IMR-90 (cell line): ENCODE results near the gene PTPRS. TPM values are rescaled to one million over a fixed set of nuclear protein-coding genes. Genes with fewer than 3 reads are reported as not detected.
A peak's percentile ranks its signal among the peaks of the same experiment; 100 is the strongest.

ENCODE experiments used
- ATAC-seq: fragments of 200-7000 bp; cut with Tn5 transposase; 2 replicates; pipeline ENCODE4 v1.9.1; 2020; ENCODE audit warnings: low read depth, mild to moderate bottlenecking, moderate library complexity
- BruUV-seq: library from RNA; stranded (reverse); fragments of 400-500 nt; replicated peaks from 2 replicates; lab custom pipeline; 2021; lab: Mats Ljungman, UMichigan
- CTCF ChIA-PET: fragments of 300-600 bp; formaldehyde crosslinking; extraction: SDS; loops from one replicate; lab custom pipeline; 2021; ENCODE audit warnings: antibody characterized with exemption; lab: Yijun Ruan, JAX
- POLR2A ChIA-PET: fragments of 300-600 bp; sonication (Branson Sonifier 250); formaldehyde crosslinking; loops from one replicate; lab custom pipeline; 2022; ENCODE audit warnings: antibody characterized with exemption; ENCODE audit not compliant: unreplicated experiment; lab: Charles Lee
- DNase-seq: peaks from one replicate; pipeline ENCODE4 v3.0.0; 2013
- H2AFZ ChIP-seq: replicated peaks from 2 replicates; pipeline ENCODE3; 2013; ENCODE audit warnings: low read length, mild to moderate bottlenecking; ENCODE audit not compliant: poor library complexity
- H2AK5ac ChIP-seq: 2 replicates; pipeline ENCODE4 v1.6.1; 2013; ENCODE audit warnings: low read depth, low read length, inconsistent platforms
- H2AK9ac ChIP-seq: replicated peaks from 2 replicates; pipeline ENCODE3; 2013; ENCODE audit warnings: mild to moderate bottlenecking, low read depth, low read length, moderate library complexity; ENCODE audit not compliant: poor library complexity
- H2BK120ac ChIP-seq: 2 replicates; pipeline ENCODE4 v1.6.1; 2013; ENCODE audit warnings: low read depth, low read length, inconsistent platforms
- H2BK15ac ChIP-seq: 3 replicates; pipeline ENCODE4 v1.6.1; 2013; ENCODE audit warnings: low read depth, low read length, inconsistent platforms
- H2BK20ac ChIP-seq: 2 replicates; pipeline ENCODE4 v1.6.1; 2013; ENCODE audit warnings: low read depth, mild to moderate bottlenecking, inconsistent platforms, low read length, moderate library complexity
- H2BK5ac ChIP-seq: 2 replicates; pipeline ENCODE4 v1.6.1; 2013; ENCODE audit warnings: mild to moderate bottlenecking, low read depth, low read length, inconsistent platforms; ENCODE audit not compliant: poor library complexity, severe bottlenecking
- H3K14ac ChIP-seq: replicated peaks from 2 replicates; pipeline ENCODE4 v1.6.1; 2013; ENCODE audit warnings: low read depth, low read length, inconsistent platforms
- H3K18ac ChIP-seq: 2 replicates; pipeline ENCODE4 v1.6.1; 2013; ENCODE audit warnings: low read depth, low read length, control low read depth
- H3K23ac ChIP-seq: 2 replicates; pipeline ENCODE4 v1.6.1; 2013; ENCODE audit warnings: low read depth, low read length, inconsistent platforms
- H3K27ac ChIP-seq: 2 replicates; pipeline ENCODE4 v1.5.1; 2013; ENCODE audit warnings: mild to moderate bottlenecking, control low read depth, low read length; ENCODE audit not compliant: insufficient read depth
- H3K27me3 ChIP-seq: 2 replicates; pipeline ENCODE4 v1.6.1; 2013; ENCODE audit warnings: low read length; ENCODE audit not compliant: control insufficient read depth, insufficient read depth
- H3K36me3 ChIP-seq: 2 replicates; pipeline ENCODE4 v1.6.1; 2013; ENCODE audit warnings: low read length, mixed read lengths; ENCODE audit not compliant: control insufficient read depth, insufficient read depth
- H3K4ac ChIP-seq: 2 replicates; pipeline ENCODE4 v1.6.1; 2013; ENCODE audit warnings: low read depth, low read length, inconsistent platforms
- H3K4me1 ChIP-seq: 2 replicates; pipeline ENCODE4 v1.6.1; 2013; ENCODE audit warnings: low read length, mixed read lengths; ENCODE audit not compliant: control insufficient read depth, insufficient read depth
- H3K4me2 ChIP-seq: 2 replicates; pipeline ENCODE4 v1.6.1; 2013; ENCODE audit warnings: low read depth, mild to moderate bottlenecking, control low read depth, low read length, moderate library complexity
- H3K4me3 ChIP-seq: 2 replicates; pipeline ENCODE4 v1.5.1; 2013; ENCODE audit warnings: low read depth, mild to moderate bottlenecking, control low read depth, low read length, moderate library complexity; ENCODE audit not compliant: insufficient read depth
- H3K56ac ChIP-seq: 2 replicates; pipeline ENCODE4 v1.6.1; 2013; ENCODE audit warnings: low read length, inconsistent platforms; ENCODE audit not compliant: insufficient read depth; ENCODE audit errors: extremely low read depth
- H3K79me1 ChIP-seq, 2 experiments: 2 replicates each; pipeline ENCODE4 v1.6.1; 2013; ENCODE audit warnings: low read length in 2 of 2, inconsistent platforms in 1 of 2, low read depth in 1 of 2
- H3K9ac ChIP-seq: 2 replicates; pipeline ENCODE4 v1.6.1; 2013; ENCODE audit warnings: low read depth, low read length, control low read depth
- H3K9me1 ChIP-seq: 2 replicates; pipeline ENCODE4 v1.6.1; 2013; ENCODE audit warnings: low read length, inconsistent platforms; ENCODE audit not compliant: insufficient read depth
- H3K9me3 ChIP-seq: 2 replicates; pipeline ENCODE4 v1.6.1; 2013; ENCODE audit warnings: low read length; ENCODE audit not compliant: control insufficient read depth, insufficient read depth
- H4K20me1 ChIP-seq: 2 replicates; pipeline ENCODE4 v1.6.1; 2013; ENCODE audit warnings: low read length, inconsistent platforms; ENCODE audit not compliant: insufficient read depth
- H4K5ac ChIP-seq: 2 replicates; pipeline ENCODE4 v1.6.1; 2013; ENCODE audit warnings: mild to moderate bottlenecking, low read depth, low read length, control low read depth
- H4K8ac ChIP-seq, 2 experiments: 2 replicates each; pipeline ENCODE4 v1.6.1; 2013; ENCODE audit warnings: low read depth in 2 of 2, low read length in 2 of 2, control low read depth in 1 of 2, inconsistent platforms in 1 of 2
- H4K91ac ChIP-seq: 2 replicates; pipeline ENCODE4 v1.6.1; 2013; ENCODE audit warnings: low read depth, low read length, inconsistent platforms; ENCODE audit not compliant: insufficient read depth
- CEBPB ChIP-seq: IDR thresholded peaks from 2 replicates; pipeline ENCODE4 v1.6.1; 2012; ENCODE audit warnings: low read depth, low read length, improper control_type of control experiment
- MAZ ChIP-seq: IDR thresholded peaks from 2 replicates; pipeline ENCODE4 v1.6.1; 2012; ENCODE audit warnings: low read depth, mild to moderate bottlenecking, low read length, improper control_type of control experiment, moderate library complexity, borderline replicate concordance
- WGBS, 2 experiments: methylation state at CpG; one replicate each; pipeline versions ENCODE4 v1.1.5 to v1.1.7; 2013; ENCODE audit warnings: missing lambda C conversion rate in 2 of 2; ENCODE audit not compliant: insufficient read length in 1 of 2; ENCODE audit errors: extremely low coverage in 2 of 2; 5-methylcytosine and 5-hydroxymethylcytosine counted together
- dilution Hi-C: fragments of 300-500 bp; cut with HindIII; formaldehyde crosslinking; loops from one replicate; pipeline ENCODE4 v1.14.3; 2018; ENCODE audit warnings: low sequenced_read_pairs; ENCODE audit not compliant: unreplicated experiment
- in situ Hi-C: fragments of 300-500 bp; cut with MboI; formaldehyde crosslinking; loops from 3 replicates; pipeline ENCODE4 v1.14.3; 2019; ENCODE audit warnings: low sequenced_read_pairs, inconsistent platforms, mixed read lengths
- intact Hi-C: fragments of 100-400 bp; cut with micrococcal nuclease; formaldehyde crosslinking; loops from 2 replicates; pipeline ENCODE4 v1.10.0; 2022
- polyA plus RNA-seq, 3 experiments: library from polyadenylated mRNA; depleted of rRNA; stranded (reverse); fragments of >200 nt; gene quantifications; 2 replicates each; pipeline ENCODE4 v1.2.3, GENCODE V29; 2012; ENCODE audit warnings: low replicate concordance in 1 of 3
- total RNA-seq: library from RNA; depleted of rRNA; stranded (reverse); fragments of >200 nt; gene quantifications from 2 replicates; pipeline ENCODE4 v1.2.3, GENCODE V29; 2012

Gene PTPRS
- total and polyA plus RNA-seq, 2 of the 4 experiments (the other 2 are of a cell fraction), result 40.1 to 51.9 TPM

DNA sequence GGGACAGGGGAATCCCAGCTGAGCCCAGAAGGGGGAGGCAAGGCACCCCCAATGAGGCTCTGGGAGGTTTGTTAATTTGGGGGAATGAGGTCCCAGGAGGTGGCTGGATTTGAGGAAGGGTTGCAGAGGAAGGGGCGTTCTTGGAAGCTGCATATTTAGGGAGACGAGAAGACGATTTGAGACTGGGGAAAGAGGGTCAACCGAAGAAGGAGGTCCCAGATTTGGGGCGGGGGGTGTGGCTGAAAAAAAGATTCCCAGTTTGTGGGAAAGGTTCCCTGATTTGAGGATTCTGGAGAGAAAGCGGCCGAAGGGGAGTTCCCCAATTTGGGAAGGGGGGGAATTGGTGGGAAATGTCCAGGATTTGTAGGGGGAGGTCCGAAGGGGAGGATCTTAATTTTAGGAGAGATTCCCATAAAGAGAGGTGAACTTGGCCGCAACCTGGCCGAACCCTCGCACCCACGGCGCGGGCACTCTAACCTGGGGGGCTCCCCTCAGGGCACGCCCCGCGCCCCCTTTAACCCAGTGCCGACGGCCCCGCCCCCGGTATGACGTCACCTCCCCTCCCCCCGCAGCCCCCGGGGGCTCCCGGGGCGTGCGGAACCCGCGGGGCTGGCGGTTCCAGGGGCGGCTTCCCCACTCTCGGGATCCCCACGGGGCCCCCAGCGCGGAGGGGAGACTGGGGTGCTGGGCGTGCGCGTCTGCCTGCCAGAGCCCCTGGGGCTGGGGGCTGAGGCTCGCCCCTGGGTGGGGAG, 1.2 kb downstream of the PTPRS start:
- peak overlapping the region; percentile 88 for H3K4me2 ChIP-seq
- H3K9me3 ChIP-seq, result no peaks in the 10 kb centered on the region
- no peak overlapping the region for H2BK5ac ChIP-seq
- H3K18ac ChIP-seq, result peak overlapping the region; percentile 22; the same call in 1 of the 2 replicates
- H3K4me3 ChIP-seq, result peak overlapping the region; percentile 78
- H4K91ac ChIP-seq, result no peak overlapping the region
- peak overlapping the region; percentile 62 for H3K9ac ChIP-seq
- ATAC-seq, result no peak
- H2AFZ ChIP-seq, result peak overlapping the region; percentile 86
- intact Hi-C loops (no loop called here), dilution Hi-C loops (no loop called here), in situ Hi-C loops (no loop called here)
- H2BK15ac ChIP-seq, result no peak overlapping the region
- H3K27me3 ChIP-seq, result peaks cover 5% of the 10 kb centered on the region; the same call in 1 of the 2 replicates
- H2AK9ac ChIP-seq, result peak overlapping the region; percentile 65
- DNase-seq, result no peak
- H4K8ac ChIP-seq, result peak overlapping the region in 1 of 2 experiments; percentile 74; a peak in 1 of 4 replicates
- no TSS peak for BruUV-seq
- H4K5ac ChIP-seq, result no peak overlapping the region
- H3K23ac ChIP-seq, result 0 out of 2 replicates have a peak overlapping the region, but pooled peaks have one; percentile 24
- no peaks in the 10 kb centered on the region for H3K36me3 ChIP-seq
- H3K4ac ChIP-seq, result peak overlapping the region; percentile 56
- no peak overlapping the region for H2BK120ac ChIP-seq
- H3K79me1 ChIP-seq, result peaks cover 4 to 6% of the 10 kb centered on the region in 2 experiments; a peak in 2 of 4 replicates
- no peak overlapping the region for H2BK20ac ChIP-seq
- no peak overlapping the region for H3K56ac ChIP-seq
- no peak overlapping the region for H2AK5ac ChIP-seq
- H3K9me1 ChIP-seq, result no peaks in the 10 kb centered on the region
- peak overlapping the region; percentile 29; the same call in 1 of the 2 replicates for H3K27ac ChIP-seq
- ChIA-PET POLR2A (no interaction called here), CTCF (no interaction called here)
- H4K20me1 ChIP-seq, result peaks cover 21% of the 10 kb centered on the region
- TF ChIP-seq CEBPB, result no peak
- peak; percentile 58; the same call in 1 of the 2 replicates for TF ChIP-seq MAZ
- H3K14ac ChIP-seq, result no peak overlapping the region
- H3K4me1 ChIP-seq, result peaks cover 6% of the 10 kb centered on the region
- WGBS, 2 experiments, result 5% methylated on average over 4 of the region's 39 CpGs; no CpG with 5 or more reads in 1 of the 2 experiments
